Inferior parietal cortex (tissue), 1 donor: Measurements from ENCODE around the gene C4orf46.
"Not testable (repeated sequence)": the region's sequence is repeated elsewhere in the genome, so short reads cannot be mapped to it uniquely, and the experiment has no call there.

Source experiments
- DNase-seq: peaks from one replicate; pipeline ENCODE4 v3.0.0-alpha.2; 2016; ENCODE audit errors: extremely low spot score

C4orf46 gene

DNA sequence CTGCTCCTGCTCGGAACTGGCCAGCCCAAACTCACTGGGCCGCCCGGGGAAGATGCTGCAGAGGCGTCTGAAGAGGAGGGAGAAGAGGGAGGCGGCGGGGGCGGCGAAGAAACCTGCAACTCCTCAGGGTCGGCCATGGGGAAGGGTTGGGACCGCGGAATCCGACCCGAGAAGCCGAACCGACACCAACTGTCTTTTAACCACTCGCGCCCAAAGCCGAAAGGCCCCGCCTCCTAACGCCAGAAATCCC, at the start of gene C4orf46:
TSS of gene C4orf46 (minus strand) at position 223 of the 250 bp plus-strand sequence. CDS start at position 137, 86 bp downstream.
- no peak for DNase-seq

DNA sequence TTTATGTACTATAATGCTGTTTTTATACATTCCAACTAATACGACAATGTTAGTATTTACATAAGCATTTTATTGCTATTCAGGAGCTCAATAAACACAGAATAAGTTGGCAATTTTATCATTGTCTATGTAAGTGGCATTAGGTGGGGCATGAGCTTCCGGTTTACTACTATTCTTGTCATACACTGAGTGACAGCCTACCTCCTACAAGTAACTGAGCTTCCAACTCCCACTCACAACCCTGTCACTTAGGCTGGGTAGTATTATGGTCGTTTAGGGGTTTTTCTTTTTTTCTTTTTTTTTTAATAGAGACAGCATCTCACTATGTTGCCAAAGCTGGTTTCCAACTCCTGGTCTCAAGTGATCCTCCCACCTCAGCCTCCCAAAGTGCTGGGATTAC, 44.1 kb upstream of the C4orf46 start:
- no peak for DNase-seq

DNA sequence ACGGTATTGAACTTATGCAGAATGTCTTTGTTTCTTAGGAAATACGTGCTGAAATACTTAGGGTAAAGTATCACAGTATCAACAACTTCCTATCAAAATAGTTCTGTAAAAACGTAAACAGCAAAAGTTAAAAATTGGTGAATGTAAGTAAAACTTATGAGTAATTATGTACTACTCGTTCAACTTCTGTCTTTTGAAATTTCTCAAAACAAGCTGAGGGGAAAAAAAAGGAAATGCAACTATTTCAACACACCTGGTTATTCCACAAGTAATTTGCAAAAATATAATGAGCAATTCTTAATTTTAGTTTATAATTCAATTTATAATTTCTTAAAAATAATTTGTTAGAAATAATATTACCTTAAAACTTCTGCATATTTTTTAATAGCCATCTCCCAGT, 43.2 kb upstream of the C4orf46 start:
- DNase-seq, result no peak

DNA sequence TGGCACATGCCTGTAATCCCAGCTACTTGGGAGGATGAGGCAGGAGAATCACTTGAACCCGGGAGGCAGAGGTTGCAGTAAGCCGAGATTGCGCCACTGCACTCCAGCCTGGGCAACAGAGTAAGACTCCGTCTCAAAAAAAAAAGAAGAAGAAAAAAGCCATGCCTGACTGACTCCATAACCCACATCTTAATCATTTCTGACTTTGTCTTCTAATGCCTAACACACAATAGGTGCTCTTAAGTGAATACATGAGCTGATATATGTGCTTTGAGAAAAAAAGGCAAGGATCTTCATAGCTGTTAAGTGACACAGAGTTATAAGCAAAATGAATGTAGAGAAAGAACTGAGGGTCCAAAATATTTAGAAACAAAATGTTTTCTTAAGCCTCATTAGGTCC, 40.9 kb upstream of the C4orf46 start:
- not testable (repeated sequence) for DNase-seq

DNA sequence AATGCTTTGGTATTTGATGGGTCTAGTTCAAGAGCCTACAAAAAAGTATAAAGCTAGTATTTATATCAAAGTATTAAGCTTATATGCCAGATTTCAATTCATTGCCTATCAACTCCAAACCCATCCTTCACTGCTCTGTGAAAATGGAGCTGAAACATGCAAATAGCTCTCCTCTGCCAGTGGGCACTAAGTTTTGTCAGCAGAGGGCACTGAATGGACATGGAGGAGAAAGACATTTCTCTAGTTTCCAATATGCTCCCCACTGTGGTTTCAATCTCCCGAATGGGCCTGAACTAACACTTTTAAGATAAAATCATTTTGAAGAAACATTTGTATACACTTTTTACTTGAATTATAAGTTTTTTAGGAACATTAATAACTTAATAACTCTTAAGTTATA, 39.1 kb upstream of the C4orf46 start:
- peak; percentile 25 for DNase-seq

DNA sequence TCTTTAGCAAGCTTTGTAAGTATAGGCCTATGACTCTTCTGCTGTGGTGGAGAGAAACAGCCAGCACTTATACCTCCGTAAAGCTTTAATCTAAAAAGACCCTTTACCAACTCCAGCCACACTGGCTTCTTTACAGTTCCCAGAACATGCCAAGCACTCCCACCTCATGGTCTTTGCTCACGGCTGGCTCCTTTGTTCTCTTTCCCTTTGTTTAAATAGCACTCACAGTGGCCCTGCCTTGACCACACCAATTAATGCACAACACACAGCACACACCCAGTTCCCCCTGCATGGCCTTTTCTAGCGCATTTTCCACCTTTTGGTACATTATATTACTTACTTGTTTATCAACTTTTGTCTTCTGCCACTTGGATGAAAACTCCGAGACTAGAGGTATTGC, 32.6 kb upstream of the C4orf46 start:
- no peak for DNase-seq

DNA sequence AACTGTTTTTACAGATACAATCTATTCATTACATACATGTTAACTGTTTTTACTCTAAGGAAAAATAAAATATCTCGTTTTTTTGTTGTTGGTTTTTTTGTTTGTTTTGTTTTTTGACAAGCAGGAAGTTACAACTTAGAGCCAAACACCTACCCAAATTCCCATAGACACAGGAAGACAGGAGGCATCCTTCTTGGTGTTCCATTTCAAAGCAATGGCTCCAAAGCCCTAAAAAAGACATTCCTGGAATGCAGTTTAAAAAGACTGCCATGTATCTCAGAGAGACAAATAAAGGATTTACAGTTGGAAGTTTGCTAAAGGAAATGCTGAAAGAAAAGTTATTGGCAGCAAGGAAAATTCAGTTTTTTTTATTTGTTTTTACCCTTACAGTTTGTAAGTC, 17.1 kb upstream of the C4orf46 start:
- no peak for DNase-seq

DNA sequence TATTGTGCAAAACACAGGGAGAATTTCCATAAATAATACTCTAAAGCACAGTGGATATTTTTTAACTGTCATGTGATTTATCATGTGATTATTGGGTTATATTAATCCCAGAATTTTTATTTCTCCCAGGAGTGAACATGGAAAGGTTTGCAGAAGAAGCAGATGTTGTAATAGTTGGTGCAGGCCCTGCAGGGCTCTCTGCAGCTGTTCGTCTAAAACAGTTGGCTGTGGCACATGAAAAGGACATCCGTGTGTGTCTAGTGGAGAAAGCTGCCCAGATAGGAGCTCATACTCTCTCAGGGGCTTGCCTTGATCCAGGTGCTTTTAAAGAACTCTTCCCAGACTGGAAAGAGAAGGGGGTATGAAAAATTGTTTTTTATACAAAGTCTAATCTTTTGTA, 10.4 kb upstream of the C4orf46 start:
- DNase-seq, result no peak

DNA sequence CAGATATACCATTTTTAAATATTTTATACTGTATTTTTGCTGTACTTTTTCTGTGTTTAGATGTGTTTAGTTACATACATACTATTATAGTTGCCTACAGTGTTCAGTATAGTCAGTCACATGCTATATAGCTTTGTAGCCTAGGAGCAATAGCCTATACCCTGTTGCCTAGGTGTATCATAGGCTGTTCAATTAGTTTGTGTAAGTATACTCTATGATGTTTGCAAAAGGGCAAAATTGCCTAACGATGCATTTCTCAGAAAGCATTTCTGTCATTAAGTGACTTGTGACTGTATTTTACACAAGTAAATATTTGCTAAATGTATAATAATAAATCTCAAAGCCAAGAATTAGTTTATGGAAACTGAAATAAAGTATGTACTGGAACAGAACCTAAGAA, 9.9 kb upstream of the C4orf46 start:
- no peak for DNase-seq

DNA sequence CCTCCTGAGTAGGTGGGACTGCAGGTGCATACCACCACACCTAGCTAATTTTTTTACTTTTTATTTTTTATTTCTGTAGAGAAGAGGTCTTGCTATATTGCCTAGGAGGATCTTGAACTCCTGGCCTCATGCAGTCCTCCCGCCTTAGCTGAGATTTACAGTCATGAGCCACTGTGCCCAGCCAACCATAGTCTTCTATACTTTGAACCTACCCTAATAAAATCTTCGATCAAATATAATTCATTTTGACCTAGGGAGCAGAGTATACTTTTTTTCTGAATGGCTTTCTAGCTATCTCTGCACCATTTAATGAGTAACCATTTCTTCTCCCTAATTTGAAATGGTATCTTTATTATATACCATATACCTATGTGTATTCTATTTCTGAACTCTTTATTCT, 7.1 kb upstream of the C4orf46 start:
- no peak for DNase-seq

DNA sequence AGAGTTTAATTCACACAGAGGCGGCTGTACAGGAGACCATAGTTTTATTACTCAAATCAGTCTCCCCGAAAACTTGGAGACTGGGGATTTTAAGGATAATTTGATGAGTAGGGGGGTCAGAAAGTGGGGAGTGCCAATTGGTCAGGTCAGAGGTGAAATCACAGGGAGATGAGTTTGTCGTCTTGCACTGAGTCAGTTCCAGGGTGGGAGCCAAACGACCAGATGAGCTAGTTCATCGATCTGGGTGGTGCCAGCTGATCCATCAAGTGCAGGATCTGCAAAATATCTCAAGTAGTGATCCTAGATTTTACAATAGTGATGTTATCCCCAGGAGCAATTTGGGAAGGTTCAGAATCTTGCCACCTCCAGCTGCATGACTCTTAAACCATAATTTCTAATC, 4.4 kb upstream of the C4orf46 start:
- DNase-seq, result no peak

DNA sequence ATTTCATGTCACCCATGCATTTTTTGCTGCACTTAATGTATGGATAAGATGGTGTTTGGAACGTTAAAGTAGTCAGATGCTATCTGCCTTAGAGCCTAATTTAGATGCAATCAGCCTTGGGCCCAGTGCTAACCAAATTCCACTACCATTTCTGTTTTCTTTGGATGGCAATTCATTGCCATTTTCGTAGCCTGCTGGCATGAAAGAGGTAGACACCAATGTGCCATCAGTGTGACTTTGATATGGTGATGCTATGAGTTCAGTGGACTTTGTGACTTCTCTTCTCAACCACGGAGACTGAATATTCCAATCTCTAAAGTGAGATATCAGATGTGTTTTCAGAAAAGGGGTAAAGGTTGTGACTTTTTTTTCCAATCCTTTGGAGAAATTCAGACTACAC, 1.9 kb upstream of the C4orf46 start:
- no peak for DNase-seq

DNA sequence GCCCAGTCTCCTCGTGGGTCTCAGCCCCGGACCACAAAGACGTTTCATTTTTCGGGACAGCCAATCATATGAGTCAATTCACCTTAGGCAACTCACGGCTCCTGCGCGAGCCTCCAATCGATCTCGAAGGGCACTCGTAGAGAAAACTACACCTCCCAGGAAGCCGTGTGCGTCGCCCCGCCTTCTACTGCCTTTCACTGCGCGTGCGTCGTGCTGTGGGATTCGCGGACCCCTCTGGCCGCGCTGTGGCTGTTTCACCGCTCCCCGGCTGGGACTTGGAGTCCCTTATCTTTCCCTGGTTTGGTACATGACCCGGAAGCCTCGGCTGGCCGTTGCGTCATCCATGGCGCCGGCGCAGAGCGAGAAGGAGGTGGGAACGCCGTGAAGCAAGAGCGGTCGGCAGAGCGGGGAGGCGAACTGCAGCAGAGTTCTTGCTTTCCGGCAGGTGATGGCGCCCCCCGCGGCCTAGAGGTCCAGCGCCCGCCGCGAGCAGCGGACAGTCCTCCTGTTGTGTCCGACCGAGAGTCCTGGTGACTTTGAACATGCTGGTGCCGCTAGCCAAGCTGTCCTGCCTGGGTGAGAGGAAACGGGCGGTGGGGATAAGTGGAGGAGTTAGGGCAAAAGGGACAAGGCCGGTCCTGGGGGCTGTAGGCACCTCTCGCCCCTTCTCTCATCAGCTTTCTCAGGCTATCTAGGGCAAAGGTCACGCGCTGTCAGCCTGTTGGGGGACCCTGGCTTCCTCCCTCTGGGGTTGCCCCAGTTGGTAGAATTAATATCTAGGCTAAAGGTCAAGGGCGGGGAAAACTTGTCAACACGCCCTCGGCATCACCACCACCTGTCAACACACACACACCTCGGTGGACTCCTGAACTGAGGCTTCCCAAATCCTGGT, 474 bp upstream of the C4orf46 start, which contains the start of gene ETFDH:
TSS of gene ETFDH (plus strand) at position 382 of the 892 bp plus-strand sequence. CDS start at position 543, 161 bp downstream.
- peak; percentile 99 for DNase-seq

DNA sequence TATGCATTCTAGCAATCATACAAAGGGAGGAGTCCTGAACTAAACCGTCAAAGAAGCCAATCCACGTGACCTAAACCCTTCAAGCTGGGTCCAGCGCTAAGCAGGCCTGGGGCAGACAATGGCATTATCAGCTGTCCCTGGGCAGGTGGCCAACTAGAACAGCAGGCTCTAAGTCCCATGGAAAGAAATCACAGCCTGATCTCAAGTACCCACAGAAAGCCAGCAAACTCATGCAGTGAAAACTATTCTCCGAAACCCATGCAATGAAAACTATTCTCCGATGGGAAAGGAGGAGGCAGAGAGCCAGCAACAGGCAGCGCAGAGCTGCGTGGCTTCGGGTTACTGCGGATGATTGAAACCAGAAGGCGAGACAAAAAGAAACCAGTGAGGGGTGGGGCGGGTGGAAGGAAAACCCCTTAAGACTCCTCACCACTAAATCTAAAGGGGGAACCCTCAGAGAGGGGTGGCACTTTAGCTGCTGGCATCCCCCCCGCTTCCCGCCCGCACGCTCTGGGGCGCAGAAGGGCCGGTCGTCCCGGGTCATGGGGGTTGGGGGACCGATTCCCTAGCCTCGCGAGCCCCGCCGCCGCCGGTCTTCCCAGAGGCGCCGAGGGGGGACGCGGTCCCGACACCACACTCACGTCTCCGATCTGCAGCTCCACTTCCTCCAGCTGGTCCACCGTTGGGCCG, 567 bp downstream of the C4orf46 start:
- peak; percentile 66 for DNase-seq

DNA sequence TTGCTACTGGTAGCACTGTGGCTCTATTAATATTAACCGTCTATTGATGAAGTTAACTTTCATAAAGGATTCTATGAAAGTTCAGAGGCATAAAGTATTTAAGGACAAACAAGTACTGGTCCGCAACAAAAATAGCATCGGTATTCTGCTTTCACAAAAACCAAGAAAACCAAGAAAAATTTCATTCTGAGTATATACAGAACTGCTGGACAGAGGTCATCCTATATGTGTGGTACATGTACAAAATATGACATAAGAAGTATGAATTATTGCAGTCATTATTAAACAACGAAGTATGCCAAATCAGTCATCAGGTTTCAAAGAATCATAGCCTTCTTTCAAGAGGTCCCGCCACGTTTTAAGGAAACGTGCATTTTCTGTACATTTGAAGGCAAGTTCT, 2.4 kb downstream of the C4orf46 start:
- no peak for DNase-seq

DNA sequence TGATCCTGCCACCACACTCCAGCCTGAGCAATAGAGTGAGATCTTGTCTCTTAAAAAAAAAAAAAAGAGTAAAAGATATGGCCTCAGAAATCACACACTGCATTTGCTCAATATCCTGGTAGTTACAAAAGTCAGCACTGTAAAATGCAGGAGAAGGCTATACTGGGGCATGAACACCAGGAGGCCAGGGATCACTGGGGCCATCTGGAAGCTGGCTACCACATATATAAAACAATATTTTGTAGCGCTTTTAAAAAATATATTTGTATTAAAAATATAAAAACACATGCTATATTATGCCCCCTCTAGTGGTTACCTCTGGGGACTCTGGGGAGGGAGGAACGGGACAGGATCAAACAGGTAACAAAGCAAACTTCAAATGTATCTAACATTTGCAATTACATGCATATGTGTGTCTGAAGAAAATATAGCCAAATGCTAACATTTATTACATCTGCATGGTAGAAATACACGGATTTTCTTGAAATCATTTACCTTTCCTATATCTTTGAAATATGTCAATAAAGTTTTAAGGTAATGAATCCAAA, 4.0 kb downstream of the C4orf46 start:
- no peak for DNase-seq

DNA sequence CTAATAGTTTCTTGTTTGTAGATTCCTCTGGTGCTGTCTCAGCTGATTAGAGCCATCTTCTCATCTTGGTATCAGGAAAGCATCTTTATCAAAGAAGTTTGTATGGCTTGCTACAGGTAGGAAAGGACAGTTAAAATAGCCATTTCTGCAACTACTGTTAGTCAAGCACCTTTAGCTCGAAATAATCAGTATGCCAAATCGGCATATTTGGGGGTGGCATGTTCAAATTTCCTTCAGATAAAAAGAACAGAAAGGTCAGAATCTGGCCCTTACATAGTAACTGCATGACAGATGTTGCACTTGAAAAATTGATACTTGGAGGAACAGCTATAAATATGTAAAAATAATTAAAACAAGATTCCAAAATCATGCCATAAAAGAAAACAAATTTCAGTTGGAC, 4.8 kb downstream of the C4orf46 start:
- DNase-seq, result no peak

DNA sequence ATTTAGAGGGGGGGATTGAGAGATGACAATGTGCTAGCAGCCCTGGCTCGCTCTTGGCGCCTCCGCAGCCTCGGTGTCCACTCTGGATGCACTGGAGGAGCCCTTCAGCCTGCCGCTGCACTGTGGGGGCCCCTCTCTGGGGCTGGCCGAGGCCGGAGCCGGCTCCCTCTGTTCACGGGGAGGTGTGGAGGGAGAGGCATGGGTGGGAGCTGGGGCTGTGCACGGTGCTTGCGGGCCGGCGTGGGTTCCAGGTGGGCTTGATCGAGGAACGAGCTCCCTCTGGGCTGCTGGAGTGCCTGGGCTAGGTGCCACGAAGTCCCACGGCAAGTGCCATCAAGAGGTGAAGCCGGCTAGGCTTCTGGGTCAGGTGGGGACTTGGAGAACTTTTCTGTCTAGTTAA, 6.9 kb downstream of the C4orf46 start:
- no peak for DNase-seq

DNA sequence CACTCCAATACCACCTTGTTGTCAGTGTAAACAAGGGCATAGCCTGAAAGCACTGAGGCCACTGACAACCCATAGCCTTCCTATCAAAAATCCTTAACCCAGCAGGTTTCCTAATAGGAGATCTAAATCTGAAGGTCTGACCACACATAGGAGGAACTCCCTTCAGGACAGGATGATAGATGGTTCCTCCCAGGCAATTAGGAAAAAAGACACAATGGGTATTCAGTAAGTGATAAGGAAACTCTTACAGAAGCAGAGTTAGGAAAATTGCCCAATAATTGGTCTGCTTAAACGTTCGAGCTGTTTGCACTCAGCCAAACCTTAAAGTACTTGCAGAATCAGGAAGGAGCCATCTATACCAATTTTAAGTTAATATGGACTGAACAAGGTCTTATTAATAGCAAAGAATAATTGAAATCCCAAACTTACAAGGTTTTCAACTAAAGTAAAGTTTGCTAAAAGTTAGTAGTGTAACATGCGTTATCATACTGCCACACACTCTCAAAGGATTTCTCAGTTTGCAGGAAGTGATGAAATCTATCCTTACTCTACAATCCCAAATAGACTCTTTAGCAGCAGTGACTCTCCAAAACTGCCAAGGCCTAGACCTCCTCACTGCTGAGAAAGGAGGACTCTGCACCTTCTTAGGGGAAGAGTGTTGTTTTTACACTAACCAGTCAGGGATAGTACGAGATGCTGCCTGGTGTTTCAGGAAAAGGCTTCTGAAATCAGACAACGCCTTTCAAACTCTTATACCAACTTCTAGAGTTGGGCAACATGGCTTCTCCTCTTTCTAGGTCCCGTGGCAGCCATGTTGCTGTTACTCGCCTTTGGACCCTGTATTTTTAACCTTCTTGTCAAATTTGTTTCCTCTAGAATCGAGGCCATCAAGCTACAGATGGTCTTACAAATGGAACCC, 7.7 kb downstream of the C4orf46 start:
- not testable (repeated sequence) for DNase-seq

DNA sequence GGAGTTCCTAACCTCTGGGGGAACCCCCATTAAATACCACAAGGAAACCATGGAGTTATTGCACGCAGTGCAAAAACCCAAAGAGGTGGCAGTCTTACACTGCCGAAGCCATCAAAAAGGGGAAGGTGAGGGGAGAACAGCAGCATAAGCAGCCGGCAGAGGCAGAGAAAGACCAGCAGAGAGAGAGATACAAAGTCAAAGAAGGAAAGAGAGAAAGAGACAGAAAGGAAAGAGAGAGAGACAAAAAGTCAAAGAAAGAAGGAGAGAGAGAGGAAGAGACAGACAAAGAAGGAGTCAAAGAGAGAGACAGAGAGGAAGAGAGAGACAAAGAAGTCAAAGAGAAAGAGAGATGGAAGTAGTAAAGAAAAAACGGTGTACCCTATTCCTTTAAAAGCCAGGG, 8.4 kb downstream of the C4orf46 start:
- not testable (repeated sequence) for DNase-seq

DNA sequence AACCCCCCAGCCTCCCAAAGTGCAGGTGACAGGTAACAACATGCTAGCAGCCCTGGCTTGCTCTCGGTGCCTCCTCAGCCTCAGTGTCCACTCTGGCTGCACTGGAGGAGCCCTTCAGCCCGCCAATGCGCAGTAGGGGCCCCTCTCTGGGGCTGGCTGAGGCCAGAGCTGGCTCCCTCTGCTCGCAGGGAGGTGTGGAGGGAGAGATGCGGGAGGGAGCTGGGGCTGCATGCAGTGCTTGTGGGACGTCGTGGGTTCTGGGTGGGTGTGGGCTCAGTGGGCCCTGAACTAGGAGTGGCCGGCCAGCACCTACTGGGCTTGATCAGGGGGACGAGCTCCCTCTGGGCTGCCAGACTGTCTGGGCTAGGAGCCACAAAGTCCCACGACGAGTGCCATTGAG, 14.4 kb downstream of the C4orf46 start:
- DNase-seq, result no peak

DNA sequence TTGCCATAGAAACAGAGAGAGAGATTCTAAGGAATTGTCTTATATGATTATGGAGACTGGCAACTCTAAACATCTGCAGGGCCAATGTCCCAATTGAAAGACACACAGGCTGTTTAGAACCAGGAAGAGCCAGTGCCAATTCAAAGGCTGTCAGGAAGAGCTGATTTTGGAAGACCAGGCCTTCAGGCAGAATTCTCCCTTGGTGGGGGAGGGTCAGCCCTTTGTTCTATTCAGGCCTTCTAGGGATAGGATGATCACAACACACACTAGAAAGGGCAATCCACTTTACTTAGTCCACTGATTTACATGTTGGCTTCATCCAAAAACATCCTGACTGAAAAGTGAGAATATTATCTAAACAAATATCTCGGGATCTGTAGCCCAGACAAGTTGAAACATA, 15.2 kb downstream of the C4orf46 start:
- no peak for DNase-seq
